CD4-positive, alpha-beta T cell treated with Interleukin-10 for 1 hour (primary cell): ENCODE measurements around the gene SLC29A3.
"Not testable (repeated sequence)": the region's sequence is repeated elsewhere in the genome, so short reads cannot be mapped to it uniquely, and the experiment has no call there.

Source experiments
- DNase-seq: peaks from one replicate; pipeline ENCODE4 v3.0.0-alpha.2; 2020

Gene SLC29A3

GRCh38 chr10:71347587-71348395 is 28.7 kb downstream of the SLC29A3 start:
- no peak for DNase-seq

- no peak for DNase-seq
Observed at GRCh38 chr10:71348850-71349249, 29.8 kb downstream of the SLC29A3 start.

- no peak for DNase-seq
Observed at GRCh38 chr10:71349406-71349805, 30.3 kb downstream of the SLC29A3 start.

- no peak for DNase-seq
Observed at GRCh38 chr10:71351087-71351486, 32.0 kb downstream of the SLC29A3 start.

GRCh38 chr10:71351628-71352319 is 32.7 kb downstream of the SLC29A3 start:
- no peak for DNase-seq

GRCh38 chr10:71353639-71354038 is 34.6 kb downstream of the SLC29A3 start:
- DNase-seq, result no peak

- DNase-seq, result no peak
Observed at GRCh38 chr10:71354776-71355175, 35.7 kb downstream of the SLC29A3 start.

- DNase-seq, result no peak
Observed at GRCh38 chr10:71355886-71356285, 36.8 kb downstream of the SLC29A3 start.

GRCh38 chr10:71357792-71358265 is 38.8 kb downstream of the SLC29A3 start:
- no peak for DNase-seq

GRCh38 chr10:71358277-71358676 is 39.2 kb downstream of the SLC29A3 start:
- DNase-seq, result no peak

GRCh38 chr10:71358906-71359305 is 39.8 kb downstream of the SLC29A3 start:
- DNase-seq, result not testable (repeated sequence)

- no peak for DNase-seq
Observed at GRCh38 chr10:71359364-71360046, 40.4 kb downstream of the SLC29A3 start.

- no peak for DNase-seq
Observed at GRCh38 chr10:71360735-71361134, 41.7 kb downstream of the SLC29A3 start.

GRCh38 chr10:71361581-71361980 is 42.5 kb downstream of the SLC29A3 start:
- no peak for DNase-seq

GRCh38 chr10:71362141-71362540 is 43.1 kb downstream of the SLC29A3 start:
- DNase-seq, result no peak

- DNase-seq, result no peak
Observed at GRCh38 chr10:71363936-71364335, 44.9 kb downstream of the SLC29A3 start.

GRCh38 chr10:71365366-71365765 is 46.3 kb downstream of the SLC29A3 start:
- no peak for DNase-seq

- DNase-seq, result no peak
Observed at GRCh38 chr10:71366690-71367089, 47.6 kb downstream of the SLC29A3 start.

- DNase-seq, result no peak
Observed at GRCh38 chr10:71367271-71367670, 48.2 kb downstream of the SLC29A3 start.

GRCh38 chr10:71368176-71368575 is 49.1 kb downstream of the SLC29A3 start:
- DNase-seq, result no peak

- DNase-seq, result no peak
Observed at GRCh38 chr10:71368643-71369042, 49.6 kb downstream of the SLC29A3 start.

- no peak for DNase-seq
Observed at GRCh38 chr10:71369602-71370001, 50.5 kb downstream of the SLC29A3 start.

GRCh38 chr10:71370031-71370430 is 51.0 kb downstream of the SLC29A3 start:
- no peak for DNase-seq

GRCh38 chr10:71371750-71372166 is 52.7 kb downstream of the SLC29A3 start:
- no peak for DNase-seq
